HepG2 (cell line): Measurements from ENCODE around the gene PTPRH. TPM values are rescaled to one million over a fixed set of nuclear protein-coding genes. Genes with fewer than 3 reads are reported as not detected.

Source experiments
- ATAC-seq: fragments of 200-7000 bp; cut with Tn5 transposase; 3 replicates; pipeline ENCODE4 v1.9.1; 2020; ENCODE audit warnings: mild to moderate bottlenecking, moderate library complexity
- BruUV-seq: library from RNA; stranded (reverse); fragments of 400-500 nt; replicated peaks from 2 replicates; lab custom pipeline; 2021; lab: Mats Ljungman, UMichigan
- CTCF ChIA-PET: fragments of 300-600 bp; formaldehyde crosslinking; extraction: SDS; loops from one replicate; lab custom pipeline; 2021; ENCODE audit warnings: low total read pairs, inconsistent platforms, low intra/inter-chr PET ratio; lab: Yijun Ruan, JAX
- POLR2A ChIA-PET: fragments of 350-600 bp; sonication (Branson Sonifier 250); formaldehyde crosslinking; loops from one replicate; lab custom pipeline; 2020; ENCODE audit warnings: antibody characterized with exemption, inconsistent platforms; lab: Yijun Ruan, JAX
- DNase-seq: peaks from one replicate; pipeline ENCODE4 v3.0.0-alpha.2; 2015; ENCODE audit warnings: low spot score
- FAIRE-seq: peaks from 3 replicates; lab custom pipeline; 2011; peaks lifted over from hg19 to GRCh38; lab: Jason Lieb, UNC
- H2AFZ ChIP-seq: one replicate; pipeline ENCODE4 v1.6.1; 2011; ENCODE audit warnings: low read length, inconsistent platforms
- H3K27ac ChIP-seq: fragments of 300-600 bp; 3 replicates; pipeline ENCODE4 v1.8.0; 2011; ENCODE audit warnings: mixed run types, mild to moderate bottlenecking, mixed read lengths, low read length, inconsistent platforms; ENCODE audit not compliant: insufficient read depth; ENCODE audit errors: extremely low read length
- H3K27me3 ChIP-seq, 2 experiments: fragments of 200-600 bp in 1 of 2; 2 replicates in 1 of 2; 3 replicates in 1 of 2; pipeline versions ENCODE4 v1.6.0 to v1.8.0; 2011; ENCODE audit warnings: low read length in 2 of 2, mild to moderate bottlenecking in 2 of 2, moderate library complexity in 2 of 2, inconsistent platforms in 1 of 2; ENCODE audit not compliant: insufficient read depth in 2 of 2, control insufficient read depth in 1 of 2
- H3K36me3 ChIP-seq, 2 experiments: fragments of 200-600 bp in 1 of 2; replicated peaks in 1 of 2; 2 replicates in 1 of 2; 3 replicates in 1 of 2; pipeline versions ENCODE4 v1.5.1 to v1.8.0; 2011; ENCODE audit warnings: low read length in 2 of 2, inconsistent platforms in 1 of 2; ENCODE audit not compliant: insufficient read depth in 2 of 2, control insufficient read depth in 1 of 2
- H3K4me1 ChIP-seq: 2 replicates; pipeline ENCODE4 v1.5.1; 2012; ENCODE audit warnings: low read length, inconsistent platforms; ENCODE audit not compliant: insufficient read depth
- H3K4me2 ChIP-seq: 2 replicates; pipeline ENCODE4 v1.6.0; 2011; ENCODE audit warnings: low read depth, low read length, inconsistent platforms
- H3K4me3 ChIP-seq, 3 experiments: fragments of 200-600 bp in 1 of 3; sonication (generic), shearing (Covaris generic) in 1 of 3; replicated peaks in 1 of 3; 2 replicates each; pipeline ENCODE4 v1.5.1; 2011 to 2016; ENCODE audit warnings: low read length in 3 of 3, inconsistent platforms in 2 of 3, low read depth in 2 of 3, mild to moderate bottlenecking in 2 of 3, control low read depth in 1 of 3, mixed read lengths in 1 of 3; ENCODE audit not compliant: insufficient read depth in 1 of 3
- H3K79me2 ChIP-seq: one replicate; pipeline ENCODE4 v1.6.1; 2011; ENCODE audit warnings: low read length, inconsistent platforms; ENCODE audit not compliant: insufficient read depth
- H3K9ac ChIP-seq: 2 replicates; pipeline ENCODE4 v1.6.0; 2011; ENCODE audit warnings: mild to moderate bottlenecking, low read depth, low read length, inconsistent platforms; ENCODE audit not compliant: insufficient read depth
- H3K9me3 ChIP-seq: 2 replicates; pipeline ENCODE4 v1.5.1; 2012; ENCODE audit warnings: mild to moderate bottlenecking, low read length
- H4K20me1 ChIP-seq: 2 replicates; pipeline ENCODE4 v1.6.0; 2011; ENCODE audit warnings: inconsistent platforms, mild to moderate bottlenecking, low read length, moderate library complexity; ENCODE audit not compliant: insufficient read depth
- ATF1 ChIP-seq: IDR thresholded peaks from 2 replicates; pipeline ENCODE4 v1.6.1; 2016; ENCODE audit warnings: mild to moderate bottlenecking, control low read depth
- CEBPB ChIP-seq: IDR thresholded peaks from 2 replicates; pipeline ENCODE4 v1.6.1; 2011; ENCODE audit warnings: low read depth, low read length, improper control_type of control experiment, borderline replicate concordance
- HHEX ChIP-seq: IDR thresholded peaks from 2 replicates; pipeline ENCODE4 v1.6.1; 2016; ENCODE audit warnings: control low read depth
- NONO ChIP-seq, 2 experiments: fragments of 450-650 bp in 1 of 2; sonication (generic) in 1 of 2; formaldehyde crosslinking in 1 of 2; IDR thresholded peaks in 1 of 2; conservative IDR thresholded peaks in 1 of 2; 2 replicates each; pipeline versions ENCODE4 v1.6.1 to v1.8.0; 2017 to 2022; ENCODE audit warnings: mild to moderate bottlenecking in 1 of 2, missing genetic modification reagents in 1 of 2, moderate library complexity in 1 of 2
- SP1 ChIP-seq, 2 experiments: fragments of 450-650 bp in 1 of 2; sonication (generic) in 1 of 2; formaldehyde crosslinking in 1 of 2; IDR thresholded peaks; 2 replicates each; pipeline versions ENCODE4 v1.4.0 to v1.6.1; 2016 to 2020; ENCODE audit warnings: missing genetic modification reagents in 1 of 2
- TAF1 ChIP-seq: sonication (generic); formaldehyde crosslinking; IDR thresholded peaks from 2 replicates; pipeline ENCODE4 v1.4.0; 2020; ENCODE audit warnings: missing genetic modification reagents
- WIZ ChIP-seq: sonication (generic); formaldehyde crosslinking; IDR thresholded peaks from 2 replicates; pipeline ENCODE4 v1.5.1; 2020; ENCODE audit warnings: mild to moderate bottlenecking, missing genetic modification reagents
- ZNF142 ChIP-seq: sonication (generic); formaldehyde crosslinking; IDR thresholded peaks from 2 replicates; pipeline ENCODE4 v1.4.0; 2020; ENCODE audit warnings: missing genetic modification reagents
- ZNF343 ChIP-seq: sonication (generic); formaldehyde crosslinking; IDR thresholded peaks from 2 replicates; pipeline ENCODE4 v1.4.0; 2020; ENCODE audit warnings: mild to moderate bottlenecking, missing genetic modification reagents
- ZNF572 ChIP-seq: sonication (generic); formaldehyde crosslinking; IDR thresholded peaks from 2 replicates; pipeline ENCODE4 v1.5.1; 2020; ENCODE audit warnings: mild to moderate bottlenecking, missing genetic modification reagents
- ZNF577 ChIP-seq: sonication (generic); formaldehyde crosslinking; IDR thresholded peaks from 2 replicates; pipeline ENCODE4 v1.4.0; 2020; ENCODE audit warnings: mild to moderate bottlenecking, low read depth, missing genetic modification reagents, borderline replicate concordance
- ZNF605 ChIP-seq: sonication (generic); formaldehyde crosslinking; IDR thresholded peaks from 2 replicates; pipeline ENCODE4 v1.8.0; 2022; ENCODE audit warnings: mild to moderate bottlenecking, missing genetic modification reagents
- ZNF746 ChIP-seq: sonication (generic); formaldehyde crosslinking; IDR thresholded peaks from 2 replicates; pipeline ENCODE4 v1.8.0; 2022; ENCODE audit warnings: mild to moderate bottlenecking, missing genetic modification reagents
- WGBS: methylation state at CpG from one replicate; pipeline ENCODE4 v1.1.6; 2017; ENCODE audit warnings: low lambda C conversion rate; 5-methylcytosine and 5-hydroxymethylcytosine counted together
- in situ Hi-C: cut with HindIII; loops from 2 replicates; pipeline ENCODE4 v1.10.0; 2017; ENCODE audit warnings: low pct_unique_long_range_greater_than_20kb; ENCODE audit not compliant: extremely low pct_ligation_motif_present
- intact Hi-C: fragments of 100-400 bp; cut with micrococcal nuclease; formaldehyde crosslinking; loops from one replicate; pipeline ENCODE4 v1.10.0; 2022; ENCODE audit not compliant: unreplicated experiment
- polyA plus RNA-seq, 8 experiments: library from polyadenylated mRNA; depleted of rRNA in 3 of 8; stranded (reverse) in 7 of 8; unstranded in 1 of 8; fragments of >200 nt; fragmentation: Illumina TruSeq in 4 of 8; extraction: Trizol in 4 of 8; gene quantifications; 2 replicates each; pipeline versions ENCODE4 v1.2.1 to v1.2.3, GENCODE V29; 2011 to 2016; ENCODE audit warnings: low read depth in 4 of 8, missing spikeins in 1 of 8, mixed read lengths in 1 of 8; ENCODE audit not compliant: insufficient read depth in 1 of 8
- total RNA-seq, 5 experiments: library from RNA; depleted of rRNA; stranded (reverse); fragments of >200 nt; fragmentation: Illumina TruSeq; extraction: Trizol; gene quantifications; 2 replicates each; pipeline ENCODE4 v1.2.3, GENCODE V29; 2016; ENCODE audit warnings: low read depth in 1 of 5

The PTPRH gene
- total and polyA plus RNA-seq, 2 of the 13 experiments (the other 11 are each of a cell fraction or from before 2014, with no cell fraction given) = 14.7 to 125 TPM

DNA sequence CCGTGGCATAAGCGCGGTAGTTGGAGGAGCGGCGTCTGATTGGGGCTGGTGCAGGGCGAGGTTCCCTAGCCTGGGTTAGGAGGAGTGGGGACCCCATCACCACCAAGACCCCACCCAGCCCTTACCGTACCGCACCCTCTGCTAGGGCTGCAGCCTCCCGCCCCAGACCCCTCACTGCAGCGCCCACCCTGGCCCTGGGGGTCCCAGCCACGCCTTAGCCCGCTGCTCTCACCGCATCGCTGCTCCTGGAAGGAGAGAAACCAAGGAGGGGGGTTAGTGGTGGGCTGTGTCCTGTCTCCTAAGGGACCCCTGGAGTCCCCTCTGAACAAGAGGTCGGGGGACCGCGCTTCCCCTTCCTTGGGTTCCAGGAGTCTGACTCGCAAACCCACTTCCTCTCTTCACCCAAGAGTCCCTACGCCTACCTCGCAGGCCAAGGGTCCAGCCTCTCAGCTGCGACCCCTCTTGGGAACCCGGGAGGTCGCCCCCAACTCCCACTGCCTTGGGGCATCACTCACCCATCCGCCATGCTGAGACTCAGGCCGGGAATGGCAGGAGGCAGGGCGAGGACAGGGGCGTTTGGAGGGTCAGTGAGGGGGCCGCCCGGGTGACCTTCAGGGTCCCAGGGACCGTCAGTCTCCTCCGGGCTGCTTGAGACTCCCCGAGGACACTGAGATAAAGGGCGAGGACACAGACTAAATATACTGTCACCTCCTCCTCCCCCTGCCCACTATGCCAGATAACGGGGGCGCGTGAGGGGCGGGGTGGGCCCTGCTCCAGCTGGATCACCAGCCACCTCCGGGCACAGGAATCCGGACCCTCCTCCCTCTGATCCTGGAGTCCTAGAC is 52.0 kb downstream of the PTPRH start, which contains the start of gene TNNI3:
Gene TNNI3 (minus strand): TSS at position 669 of the 845 bp plus-strand sequence. CDS start 143 bp downstream, at position 526.
- TF ChIP-seq NONO (IDR thresholded peaks at IDR 0.05) = no peak
- TF ChIP-seq NONO (CRISPR knock-in tag; conservative IDR thresholded peaks at IDR 0.05) = no peak
- TF ChIP-seq ZNF577 (CRISPR knock-in tag) = no peak
- no peak for TF ChIP-seq CEBPB
- no peak for TF ChIP-seq ZNF746 (CRISPR knock-in tag)
- no peak for TF ChIP-seq ZNF605
- TF ChIP-seq ZNF343 (CRISPR knock-in tag) = no peak
- TF ChIP-seq HHEX (CRISPR knock-in tag) = no peak
- TF ChIP-seq WIZ (CRISPR knock-in tag) = no peak
- TF ChIP-seq ATF1 = no peak
- no peak for TF ChIP-seq ZNF142 (CRISPR knock-in tag)
- no peak for TF ChIP-seq ZNF572
- no peak for TF ChIP-seq TAF1
- TF ChIP-seq SP1 (IDR thresholded peaks at IDR 0.05) = no peak
- TF ChIP-seq SP1 (CRISPR knock-in tag; IDR thresholded peaks at IDR 0.05) = no peak
- no peaks in the 10 kb centered on the region for H4K20me1 ChIP-seq
- DNase-seq = no peak
- FAIRE-seq = no peak
- ChIA-PET CTCF (no interaction called here), POLR2A (no interaction called here)
- no peak within 1 kb of the TSS for H3K27ac ChIP-seq
- H3K27me3 ChIP-seq = peaks cover 0 to 24% of the 10 kb centered on the region in 2 experiments; a peak in 2 of 5 replicates
- peaks cover 20% of the 10 kb centered on the region for H3K4me1 ChIP-seq
- BruUV-seq = no TSS peak
- intact Hi-C loops (no loop called here), in situ Hi-C loops (no loop called here)
- no peaks in the 10 kb centered on the region for H3K9me3 ChIP-seq
- peak within 1 kb of the TSS; percentile 74 for H3K4me2 ChIP-seq
- no peak; the same call in 2 of the 3 replicates for ATAC-seq
- no peaks in the 10 kb centered on the region for H3K36me3 ChIP-seq
- no peak within 1 kb of the TSS for H3K9ac ChIP-seq
- 36% methylated on average over 20 of the region's 39 CpGs for WGBS
- H3K4me3 ChIP-seq = peak within 1 kb of the TSS in 1 of 3 experiments; percentile 71; a peak in 1 of 6 replicates
- no peak within 1 kb of the TSS for H2AFZ ChIP-seq
- no peaks in the 10 kb centered on the region for H3K79me2 ChIP-seq
